Mesendoderm (in vitro differentiated cells): ENCODE data around the gene AKNA.
A peak's percentile ranks its signal among the peaks of the same experiment; 100 is the strongest.

ENCODE experiments used
- DNase-seq: peaks from one replicate; pipeline ENCODE4 v3.0.0; 2013
- H2AK5ac ChIP-seq: 2 replicates; pipeline ENCODE4 v1.6.1; 2013; ENCODE audit warnings: low read length, inconsistent platforms
- H2BK120ac ChIP-seq: 2 replicates; pipeline ENCODE4 v1.6.1; 2013; ENCODE audit warnings: low read depth, mild to moderate bottlenecking, low read length, moderate library complexity, mixed read lengths
- H2BK15ac ChIP-seq: replicated peaks from 2 replicates; pipeline ENCODE4 v1.6.1; 2013; ENCODE audit warnings: low read depth, mild to moderate bottlenecking, moderate library complexity
- H2BK5ac ChIP-seq: 2 replicates; pipeline ENCODE4 v1.6.1; 2013; ENCODE audit warnings: low read length, inconsistent platforms
- H3K18ac ChIP-seq: 2 replicates; pipeline ENCODE4 v1.6.1; 2013; ENCODE audit warnings: mild to moderate bottlenecking, low read length, mixed read lengths
- H3K23ac ChIP-seq: one replicate; pipeline ENCODE4 v1.6.1; 2013; ENCODE audit warnings: low read length
- H3K27ac ChIP-seq: 2 replicates; pipeline ENCODE4 v1.5.1; 2013; ENCODE audit warnings: low read depth, mild to moderate bottlenecking, inconsistent platforms, low read length, moderate library complexity
- H3K27me3 ChIP-seq: 2 replicates; pipeline ENCODE4 v1.6.1; 2013; ENCODE audit warnings: low read length, control low read depth, mild to moderate bottlenecking, inconsistent platforms; ENCODE audit not compliant: insufficient read depth, poor library complexity
- H3K36me3 ChIP-seq: 2 replicates; pipeline ENCODE4 v1.6.1; 2013; ENCODE audit warnings: low read length, inconsistent platforms; ENCODE audit not compliant: control insufficient read depth, insufficient read depth
- H3K4ac ChIP-seq: one replicate; pipeline ENCODE4 v1.6.1; 2013; ENCODE audit warnings: low read depth, mild to moderate bottlenecking, low read length, moderate library complexity
- H3K4me1 ChIP-seq: 2 replicates; pipeline ENCODE4 v1.6.1; 2013; ENCODE audit warnings: low read depth, low read length, inconsistent platforms; ENCODE audit not compliant: control insufficient read depth
- H3K4me2 ChIP-seq: 2 replicates; pipeline ENCODE4 v1.6.1; 2013; ENCODE audit warnings: low read length
- H3K4me3 ChIP-seq: 2 replicates; pipeline ENCODE4 v1.5.1; 2013; ENCODE audit warnings: mild to moderate bottlenecking, low read length
- H3K56ac ChIP-seq: one replicate; pipeline ENCODE4 v1.6.1; 2013; ENCODE audit warnings: low read length
- H3K79me1 ChIP-seq: 2 replicates; pipeline ENCODE4 v1.6.1; 2013; ENCODE audit warnings: low read length, inconsistent platforms
- H3K79me2 ChIP-seq: 2 replicates; pipeline ENCODE4 v1.6.1; 2013; ENCODE audit warnings: mild to moderate bottlenecking, low read length; ENCODE audit not compliant: control insufficient read depth, insufficient read depth
- H3K9ac ChIP-seq: 2 replicates; pipeline ENCODE4 v1.6.1; 2013; ENCODE audit warnings: low read length, inconsistent platforms
- H4K5ac ChIP-seq: one replicate; pipeline ENCODE4 v1.6.1; 2013; ENCODE audit warnings: low read length
- H4K8ac ChIP-seq: one replicate; pipeline ENCODE4 v1.6.1; 2013; ENCODE audit warnings: low read depth, mild to moderate bottlenecking, control low read depth, low read length, moderate library complexity
- WGBS: extraction: QIAGEN DNeasy Blood & Tissue Kit; methylation state at CpG from one replicate; pipeline ENCODE4 v1.1.7; 2013; ENCODE audit warnings: low lambda C conversion rate, missing lambda C conversion rate; ENCODE audit not compliant: insufficient coverage; ENCODE audit errors: extremely low coverage; 5-methylcytosine and 5-hydroxymethylcytosine counted together

AKNA gene

DNA sequence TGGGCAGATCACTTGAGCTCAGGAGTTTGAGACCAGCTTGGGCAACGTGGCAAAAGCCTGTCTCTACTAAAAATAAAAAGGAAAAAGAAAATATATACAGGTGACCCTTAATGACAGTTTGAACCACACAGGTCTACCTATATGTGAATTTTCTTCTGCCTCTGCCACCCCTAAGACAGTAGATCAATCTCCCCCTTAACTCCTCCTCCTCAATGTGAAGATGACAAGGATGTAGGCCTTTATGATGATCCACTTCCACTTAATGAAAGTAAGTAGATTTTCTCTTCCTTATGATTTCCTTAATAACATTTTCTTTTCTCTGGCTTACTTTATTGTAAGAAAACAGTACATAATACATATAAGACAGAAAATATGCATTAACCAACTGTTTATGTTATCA is 3.4 kb downstream of the AKNA start:
- no peak overlapping the region for H4K8ac ChIP-seq
- no CpG with 5 or more reads among the region's 1 CpG for WGBS
- no peak overlapping the region for H3K4me3 ChIP-seq
- H3K56ac ChIP-seq: no peak overlapping the region
- no peak overlapping the region for H3K18ac ChIP-seq
- no peak overlapping the region for H3K4ac ChIP-seq
- H2BK15ac ChIP-seq: no peak overlapping the region
- H2AK5ac ChIP-seq: no peak overlapping the region
- no peak overlapping the region for H2BK120ac ChIP-seq
- no peak for DNase-seq
- no peak overlapping the region for H3K4me2 ChIP-seq
- H3K36me3 ChIP-seq: no peaks in the 10 kb centered on the region
- peaks cover 2% of the 10 kb centered on the region for H3K79me1 ChIP-seq
- H3K79me2 ChIP-seq: no peaks in the 10 kb centered on the region
- H3K23ac ChIP-seq: no peak overlapping the region
- H3K4me1 ChIP-seq: peaks cover 7% of the 10 kb centered on the region
- no peak overlapping the region for H4K5ac ChIP-seq
- H3K27me3 ChIP-seq: no peaks in the 10 kb centered on the region
- no peak overlapping the region for H2BK5ac ChIP-seq
- no peak overlapping the region for H3K9ac ChIP-seq
- no peak overlapping the region for H3K27ac ChIP-seq

DNA sequence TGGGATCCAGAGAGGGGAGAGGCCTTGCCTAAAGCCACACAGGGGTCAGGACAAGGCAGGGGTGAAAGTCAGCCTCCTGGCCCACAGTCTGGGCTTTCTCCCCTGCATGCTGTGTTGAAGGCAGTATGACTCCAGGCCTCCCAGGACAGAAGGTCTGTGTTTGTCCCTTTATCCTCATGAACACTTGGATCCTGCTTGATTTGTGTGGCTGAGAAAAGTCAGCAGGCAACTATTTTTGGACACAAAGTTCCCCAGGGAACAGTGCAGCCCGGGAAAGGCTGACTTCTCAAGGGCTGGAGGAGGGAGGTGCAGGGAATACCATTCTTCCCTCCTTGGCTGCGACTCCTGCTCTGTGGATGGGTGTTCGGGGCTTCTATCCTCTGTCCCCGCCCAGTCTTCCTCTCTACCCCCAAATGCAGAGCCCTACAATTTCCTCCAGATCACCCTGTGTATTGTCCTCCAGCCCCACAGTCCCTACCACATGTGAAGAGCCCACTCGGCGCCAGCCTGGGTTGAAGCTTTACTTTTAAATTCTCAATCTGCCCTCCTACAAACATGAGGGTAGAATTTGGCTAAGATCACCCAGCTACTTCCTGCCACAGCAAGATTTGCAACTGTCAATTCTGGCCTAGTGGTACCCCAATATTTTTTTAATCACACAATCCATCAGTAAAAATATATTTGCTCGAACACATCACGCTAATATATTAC is 4.1 kb downstream of the AKNA start:
- Histone ChIP-seq H3K79me2 (no peaks in the 10 kb centered on the region), H3K18ac (no peak overlapping the region), H3K27me3 (no peaks in the 10 kb centered on the region), H3K79me1 (peaks cover 2% of the 10 kb centered on the region), H3K9ac (peak overlapping the region; percentile 51), H3K36me3 (no peaks in the 10 kb centered on the region), H3K56ac (peak overlapping the region; percentile 50), H4K8ac (no peak overlapping the region), H3K27ac (no peak overlapping the region), H4K5ac (no peak overlapping the region), H3K23ac (no peak overlapping the region), H2AK5ac (no peak overlapping the region), H3K4ac (no peak overlapping the region), H2BK5ac (no peak overlapping the region), H2BK120ac (no peak overlapping the region), H3K4me2 (no peak overlapping the region), H3K4me3 (no peak overlapping the region), H2BK15ac (no peak overlapping the region), H3K4me1 (peaks cover 7% of the 10 kb centered on the region)
- WGBS: no CpG with 5 or more reads among the region's 8 CpGs
- no peak for DNase-seq

- Histone ChIP-seq H3K9ac (peak overlapping the region; percentile 51), H2AK5ac (no peak overlapping the region), H2BK5ac (no peak overlapping the region), H3K4ac (no peak overlapping the region), H3K18ac (no peak overlapping the region), H4K5ac (no peak overlapping the region), H2BK15ac (no peak overlapping the region), H3K27ac (no peak overlapping the region), H3K4me1 (peaks cover 5% of the 10 kb centered on the region), H4K8ac (no peak overlapping the region), H2BK120ac (no peak overlapping the region), H3K56ac (peak overlapping the region; percentile 50), H3K79me2 (no peaks in the 10 kb centered on the region), H3K23ac (no peak overlapping the region), H3K79me1 (peaks cover 2% of the 10 kb centered on the region), H3K4me2 (no peak overlapping the region), H3K27me3 (no peaks in the 10 kb centered on the region), H3K4me3 (no peak overlapping the region), H3K36me3 (no peaks in the 10 kb centered on the region)
- DNase-seq: peak; percentile 39
- no CpG with 5 or more reads among the region's 17 CpGs for WGBS
Observed at GRCh38 chr9:114382699-114383520, 4.9 kb downstream of the AKNA start.

DNA sequence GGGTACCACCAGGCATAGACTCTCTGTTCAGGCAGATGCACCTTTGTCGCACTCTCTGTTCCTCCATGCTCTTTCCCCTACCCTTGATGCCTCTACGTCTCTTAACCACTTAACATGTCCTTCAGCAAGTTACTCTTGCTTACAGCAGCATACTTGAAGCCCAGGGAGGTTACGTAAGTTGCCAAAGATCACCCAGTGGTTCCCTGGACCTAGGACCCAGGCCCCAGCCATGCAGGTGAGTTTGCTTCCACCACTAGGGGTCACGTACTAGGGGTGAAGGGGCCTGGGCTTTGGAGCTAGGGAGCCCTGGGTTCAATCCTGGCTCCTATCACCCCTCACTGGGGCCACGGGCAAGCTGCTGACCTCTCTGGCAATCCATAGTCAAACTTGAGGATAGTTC is 8.9 kb downstream of the AKNA start:
- no peak overlapping the region for H3K4me3 ChIP-seq

DNA sequence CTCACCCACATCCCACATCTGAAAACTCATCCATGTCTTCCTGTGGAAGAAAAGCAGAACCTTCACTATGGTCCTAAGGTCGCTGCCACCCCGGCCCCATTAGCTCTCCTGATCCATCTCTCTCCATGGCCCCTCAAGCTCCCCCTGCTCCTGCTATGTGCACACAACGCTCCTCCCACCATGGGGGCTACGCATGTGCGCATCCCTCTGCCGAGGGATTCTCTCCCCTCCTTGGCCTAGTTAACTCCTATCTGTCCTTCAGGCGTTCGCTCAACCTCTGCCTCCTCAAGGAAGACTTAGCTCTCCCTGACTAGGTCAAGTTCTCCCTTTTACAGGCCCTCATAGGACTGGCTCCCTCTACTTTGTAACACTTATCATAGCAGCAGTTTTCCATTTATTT is 9.8 kb downstream of the AKNA start:
- Histone ChIP-seq H3K18ac (no peak overlapping the region), H2BK15ac (no peak overlapping the region), H3K56ac (no peak overlapping the region), H3K4me3 (no peak overlapping the region), H3K4ac (no peak overlapping the region), H2BK5ac (no peak overlapping the region), H3K9ac (no peak overlapping the region), H3K27me3 (no peaks in the 10 kb centered on the region), H4K8ac (no peak overlapping the region), H3K36me3 (no peaks in the 10 kb centered on the region), H3K79me2 (no peaks in the 10 kb centered on the region), H2AK5ac (no peak overlapping the region), H3K23ac (no peak overlapping the region), H4K5ac (no peak overlapping the region), H3K4me2 (no peak overlapping the region), H3K27ac (no peak overlapping the region), H2BK120ac (no peak overlapping the region), H3K79me1 (no peaks in the 10 kb centered on the region), H3K4me1 (no peaks in the 10 kb centered on the region)
- DNase-seq: no peak
- no CpG with 5 or more reads among the region's 8 CpGs for WGBS

More for the DNA sequence above, 8.9 kb downstream of the AKNA start:
- Histone ChIP-seq H3K27me3 (no peaks in the 10 kb centered on the region), H2AK5ac (no peak overlapping the region), H4K5ac (no peak overlapping the region), H2BK120ac (no peak overlapping the region), H3K56ac (no peak overlapping the region), H3K18ac (no peak overlapping the region), H3K9ac (no peak overlapping the region), H3K4me2 (no peak overlapping the region), H2BK5ac (no peak overlapping the region), H2BK15ac (no peak overlapping the region), H3K79me1 (no peaks in the 10 kb centered on the region), H4K8ac (no peak overlapping the region), H3K79me2 (no peaks in the 10 kb centered on the region), H3K27ac (no peak overlapping the region), H3K23ac (no peak overlapping the region), H3K4ac (no peak overlapping the region), H3K36me3 (no peaks in the 10 kb centered on the region), H3K4me1 (peaks cover 3% of the 10 kb centered on the region)
- WGBS: no CpG with 5 or more reads among the region's 5 CpGs
- no peak for DNase-seq
